ENCODE results near the gene KLF7. TPM values are rescaled to one million over a fixed set of nuclear protein-coding genes. Genes with fewer than 3 reads are reported as not detected.

Gene KLF7
- total and polyA plus RNA-seq, 2 donors (not counting 3 experiments of a cell fraction or from before 2014, with no cell fraction given), result 32.8 to 42.9 TPM

GRCh38 chr2:207200136-207200535, 34.4 kb upstream of the KLF7 start:
- ChIA-PET CTCF (interaction anchor here (1.0 to 1.5 kb wide), 2 partner anchors 13 to 26 kb away, joined by 3 to 4 read pairs; no protein-coding TSS in a partner anchor), POLR2A (no interaction called here)
- Histone ChIP-seq H3K27me3 (ENCODE audit: control insufficient read depth in 2 of 2, insufficient read depth in 2 of 2, low read length in 2 of 2) (no peaks in the 10 kb centered on the region), H3K79me2 (ENCODE audit: control insufficient read depth, insufficient read depth, low read length) (no peaks in the 10 kb centered on the region), H2AFZ (ENCODE audit: low read depth, low read length) (no peak overlapping the region), H4K20me1 (replicated peaks; ENCODE audit: control insufficient read depth, extremely low read depth, insufficient read depth, low read length) (no peaks in the 10 kb centered on the region), H3K9me3 (replicated peaks; ENCODE audit: control insufficient read depth, insufficient read depth, low read length) (no peaks in the 10 kb centered on the region), H3K27ac (ENCODE audit: insufficient read depth, low read depth, low read length) (no peak overlapping the region), H3K4me1 (ENCODE audit: control insufficient read depth, extremely low read depth, insufficient read depth, low read length) (no peaks in the 10 kb centered on the region), H3K9ac (replicated peaks; ENCODE audit: extremely low read depth, insufficient read depth, low read length) (no peak overlapping the region), H3K4me2 (ENCODE audit: insufficient read depth, low read length) (no peak overlapping the region), H3K4me3 (replicated peaks in 1 of 3; ENCODE audit: insufficient read depth in 1 of 3, low read depth in 1 of 3, low read length in 3 of 3) (no peak overlapping the region), H3K9me1 (replicated peaks; ENCODE audit: control insufficient read depth, extremely low read depth, insufficient read depth, low read length) (no peaks in the 10 kb centered on the region), H3K36me3 (ENCODE audit: control insufficient read depth in 2 of 2, extremely low read depth in 1 of 2, insufficient read depth in 2 of 2, low read length in 2 of 2) (no peaks in the 10 kb centered on the region)
- BruUV-seq (replicated peaks), result no TSS peak
- FAIRE-seq (no peak), DNase-seq (ENCODE audit: low read depth, low spot score) (no peak)
- intact Hi-C loops (cut with micrococcal nuclease) (no loop called here), dilution Hi-C loops (cut with MboI; ENCODE audit: extremely low pct_ligation_motif_present, low sequenced_read_pairs) (no loop called here)
- TF ChIP-seq EZH2 (IDR thresholded peaks at IDR 0.05; ENCODE audit: borderline replicate concordance, low read depth, low read length, severe bottlenecking), result no peak
- TF ChIP-seq MYC (IDR thresholded peaks at IDR 0.05; ENCODE audit: low read depth, low read length), result no peak
- no peak for TF ChIP-seq FOS (IDR thresholded peaks at IDR 0.05; ENCODE audit: borderline replicate concordance, insufficient read depth, low read length)
- TF ChIP-seq POLR2AphosphoS5 (IDR thresholded peaks at IDR 0.05; ENCODE audit: insufficient read depth, low read depth, low read length), result no peak
- TF ChIP-seq JUN (IDR thresholded peaks at IDR 0.05; ENCODE audit: borderline replicate concordance, insufficient read depth, insufficient read length, low read depth), result no peak
- no peak for TF ChIP-seq GATA2 (IDR thresholded peaks at IDR 0.05; ENCODE audit: insufficient read depth, insufficient read length, low read depth, low read length)
- no peak for TF ChIP-seq MAX (IDR thresholded peaks at IDR 0.05; ENCODE audit: insufficient read depth, insufficient read length)
- TF ChIP-seq POLR2A (IDR thresholded peaks at IDR 0.05; ENCODE audit: low read depth, low read length), result no peak

GRCh38 chr2:207194028-207194427, 28.3 kb upstream of the KLF7 start:
- Histone ChIP-seq H3K4me3 (replicated peaks in 1 of 3; ENCODE audit: insufficient read depth in 1 of 3, low read depth in 1 of 3, low read length in 3 of 3) (no peak overlapping the region), H3K4me2 (ENCODE audit: insufficient read depth, low read length) (no peak overlapping the region), H3K79me2 (ENCODE audit: control insufficient read depth, insufficient read depth, low read length) (no peaks in the 10 kb centered on the region), H3K9me1 (replicated peaks; ENCODE audit: control insufficient read depth, extremely low read depth, insufficient read depth, low read length) (no peaks in the 10 kb centered on the region), H3K27ac (ENCODE audit: insufficient read depth, low read depth, low read length) (no peak overlapping the region), H3K9me3 (replicated peaks; ENCODE audit: control insufficient read depth, insufficient read depth, low read length) (no peaks in the 10 kb centered on the region), H4K20me1 (replicated peaks; ENCODE audit: control insufficient read depth, extremely low read depth, insufficient read depth, low read length) (no peaks in the 10 kb centered on the region), H3K27me3 (ENCODE audit: control insufficient read depth in 2 of 2, insufficient read depth in 2 of 2, low read length in 2 of 2) (no peaks in the 10 kb centered on the region), H3K36me3 (ENCODE audit: control insufficient read depth in 2 of 2, extremely low read depth in 1 of 2, insufficient read depth in 2 of 2, low read length in 2 of 2) (no peaks in the 10 kb centered on the region), H3K9ac (replicated peaks; ENCODE audit: extremely low read depth, insufficient read depth, low read length) (no peak overlapping the region), H3K4me1 (ENCODE audit: control insufficient read depth, extremely low read depth, insufficient read depth, low read length) (peaks cover 2% of the 10 kb centered on the region), H2AFZ (ENCODE audit: low read depth, low read length) (no peak overlapping the region)
- TF ChIP-seq POLR2A (IDR thresholded peaks at IDR 0.05; ENCODE audit: low read depth, low read length), result no peak
- TF ChIP-seq MAX (IDR thresholded peaks at IDR 0.05; ENCODE audit: insufficient read depth, insufficient read length), result no peak
- TF ChIP-seq POLR2AphosphoS5 (IDR thresholded peaks at IDR 0.05; ENCODE audit: insufficient read depth, low read depth, low read length), result no peak
- no peak for TF ChIP-seq FOS (IDR thresholded peaks at IDR 0.05; ENCODE audit: borderline replicate concordance, insufficient read depth, low read length)
- TF ChIP-seq JUN (IDR thresholded peaks at IDR 0.05; ENCODE audit: borderline replicate concordance, insufficient read depth, insufficient read length, low read depth), result no peak
- TF ChIP-seq CTCF (IDR thresholded peaks at IDR 0.05; ENCODE audit: extremely low read depth in 1 of 2, insufficient read depth in 1 of 2, low read depth in 1 of 2, low read length in 2 of 2), result no peak
- TF ChIP-seq GATA2 (IDR thresholded peaks at IDR 0.05; ENCODE audit: insufficient read depth, insufficient read length, low read depth, low read length), result no peak
- no peak for TF ChIP-seq MYC (IDR thresholded peaks at IDR 0.05; ENCODE audit: low read depth, low read length)
- no peak for TF ChIP-seq EZH2 (IDR thresholded peaks at IDR 0.05; ENCODE audit: borderline replicate concordance, low read depth, low read length, severe bottlenecking)
- dilution Hi-C loops (cut with MboI; ENCODE audit: extremely low pct_ligation_motif_present, low sequenced_read_pairs), result no loop called here
- DNase-seq (ENCODE audit: low read depth, low spot score) (no peak), FAIRE-seq (no peak)
- CTCF ChIA-PET, result interaction anchor here (2.2 kb wide), 1 partner anchor 11 kb away, joined by 8 read pairs; no protein-coding TSS in a partner anchor
- BruUV-seq (replicated peaks), result no TSS peak
- intact Hi-C loops (cut with micrococcal nuclease), result no loop called here
- POLR2A ChIA-PET, result no interaction called here
